ENCODE measurements around the gene RASA3.
"Not testable (repeated sequence)": the region's sequence is repeated elsewhere in the genome, so short reads cannot be mapped to it uniquely, and the experiment has no call there.

Gene RASA3

DNA sequence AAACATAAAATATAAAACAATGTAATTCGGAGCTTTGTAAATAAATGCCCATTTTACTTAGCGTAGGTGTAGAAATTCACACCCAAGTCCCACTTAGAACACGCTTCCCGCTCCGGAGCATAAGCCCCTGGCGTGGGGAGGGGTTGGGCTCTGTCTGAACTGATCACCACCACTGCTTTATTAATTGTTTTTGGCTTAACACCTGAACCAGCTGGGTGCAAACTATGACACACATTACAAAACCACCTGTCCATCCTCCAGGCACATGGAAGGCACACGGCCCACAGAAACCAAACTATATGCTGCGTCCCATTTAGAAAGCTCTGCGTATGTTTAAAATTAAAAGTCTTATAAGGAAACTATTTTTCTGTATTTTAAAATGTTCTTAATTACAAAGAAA, 25.9 kb downstream of the RASA3 start:
- H3K4me3 ChIP-seq (ENCODE audit: low read length) = no peak overlapping the region
- DNase-seq (ENCODE audit: low read depth) = no peak
- TF ChIP-seq, protein P1, sequence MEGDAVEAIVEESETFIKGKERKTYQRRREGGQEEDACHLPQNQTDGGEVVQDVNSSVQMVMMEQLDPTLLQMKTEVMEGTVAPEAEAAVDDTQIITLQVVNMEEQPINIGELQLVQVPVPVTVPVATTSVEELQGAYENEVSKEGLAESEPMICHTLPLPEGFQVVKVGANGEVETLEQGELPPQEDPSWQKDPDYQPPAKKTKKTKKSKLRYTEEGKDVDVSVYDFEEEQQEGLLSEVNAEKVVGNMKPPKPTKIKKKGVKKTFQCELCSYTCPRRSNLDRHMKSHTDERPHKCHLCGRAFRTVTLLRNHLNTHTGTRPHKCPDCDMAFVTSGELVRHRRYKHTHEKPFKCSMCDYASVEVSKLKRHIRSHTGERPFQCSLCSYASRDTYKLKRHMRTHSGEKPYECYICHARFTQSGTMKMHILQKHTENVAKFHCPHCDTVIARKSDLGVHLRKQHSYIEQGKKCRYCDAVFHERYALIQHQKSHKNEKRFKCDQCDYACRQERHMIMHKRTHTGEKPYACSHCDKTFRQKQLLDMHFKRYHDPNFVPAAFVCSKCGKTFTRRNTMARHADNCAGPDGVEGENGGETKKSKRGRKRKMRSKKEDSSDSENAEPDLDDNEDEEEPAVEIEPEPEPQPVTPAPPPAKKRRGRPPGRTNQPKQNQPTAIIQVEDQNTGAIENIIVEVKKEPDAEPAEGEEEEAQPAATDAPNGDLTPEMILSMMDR (IDR thresholded peaks at IDR 0.05; ENCODE audit: insufficient read depth, low read depth, low read length, missing control alignments) = no peak

DNA sequence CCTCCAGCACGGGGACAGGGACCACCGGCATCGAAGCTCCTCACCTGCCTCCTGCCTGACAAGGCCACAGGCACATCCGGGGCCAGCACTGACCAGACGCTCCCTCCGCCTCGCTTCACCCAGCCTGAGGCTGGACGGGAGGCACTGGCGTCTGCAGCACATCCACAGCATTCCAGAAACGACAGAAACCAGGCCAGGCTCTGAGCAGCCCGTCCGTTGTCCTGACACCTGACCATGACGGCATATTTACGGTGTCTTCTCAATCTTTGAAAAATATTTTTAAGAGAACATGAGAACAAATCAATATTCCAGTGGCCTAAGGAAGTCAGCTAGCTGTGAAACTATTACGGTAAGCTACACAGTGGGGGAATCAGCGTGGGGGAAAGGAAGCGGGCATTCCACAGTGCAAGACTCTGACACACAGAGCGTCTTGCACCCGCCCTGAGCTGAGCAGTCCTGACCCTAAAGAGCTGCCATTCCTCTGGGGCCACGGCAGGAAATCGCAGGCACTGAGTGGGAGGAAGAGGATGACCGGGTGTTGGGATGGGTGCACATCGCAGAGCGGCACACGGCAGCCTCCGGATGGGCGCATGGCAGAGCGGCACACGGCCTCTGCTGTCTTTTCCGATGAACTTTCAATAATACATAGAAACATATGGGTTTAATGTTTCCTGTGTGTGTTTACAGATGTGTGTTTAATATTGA, 26.8 kb downstream of the RASA3 start:
- TF ChIP-seq, protein P1 (IDR thresholded peaks at IDR 0.05; ENCODE audit: insufficient read depth, low read depth, low read length, missing control alignments) = no peak
- H3K4me3 ChIP-seq (ENCODE audit: low read length) = no peak overlapping the region
- no peak for DNase-seq (ENCODE audit: low read depth)

GRCh38 chr13:114104655-114105520, 27.5 kb downstream of the RASA3 start:
- no peak for DNase-seq (ENCODE audit: low read depth)
- no peak overlapping the region for H3K4me3 ChIP-seq (ENCODE audit: low read length)

GRCh38 chr13:114103801-114104654, 28.4 kb downstream of the RASA3 start:
- DNase-seq (ENCODE audit: low read depth) = no peak
- TF ChIP-seq, protein P1 (IDR thresholded peaks at IDR 0.05; ENCODE audit: insufficient read depth, low read depth, low read length, missing control alignments) = no peak
- no peak overlapping the region for H3K4me3 ChIP-seq (ENCODE audit: low read length)

More at GRCh38 chr13:114104655-114105520, 27.5 kb downstream of the RASA3 start:
- TF ChIP-seq, protein P1 (IDR thresholded peaks at IDR 0.05; ENCODE audit: insufficient read depth, low read depth, low read length, missing control alignments) = no peak

DNA sequence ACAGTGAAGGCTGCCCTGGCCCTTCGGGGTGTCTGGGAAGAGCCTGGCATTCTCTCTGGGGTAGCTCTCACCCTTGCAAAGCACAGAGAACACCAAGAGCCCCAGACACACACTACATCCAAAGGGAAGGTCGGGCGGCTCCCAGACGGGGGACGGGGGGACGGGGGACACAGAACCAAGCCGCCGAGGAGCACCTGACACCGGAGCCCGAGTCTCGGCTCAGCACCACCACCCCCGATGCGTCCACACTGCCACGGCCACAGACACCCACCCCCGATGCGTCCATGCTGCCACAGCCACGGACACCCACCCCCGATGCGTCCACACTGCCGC, 29.2 kb downstream of the RASA3 start:
- DNase-seq (ENCODE audit: low read depth); H3K4me3 ChIP-seq (ENCODE audit: low read length): not testable (repeated sequence)

DNA sequence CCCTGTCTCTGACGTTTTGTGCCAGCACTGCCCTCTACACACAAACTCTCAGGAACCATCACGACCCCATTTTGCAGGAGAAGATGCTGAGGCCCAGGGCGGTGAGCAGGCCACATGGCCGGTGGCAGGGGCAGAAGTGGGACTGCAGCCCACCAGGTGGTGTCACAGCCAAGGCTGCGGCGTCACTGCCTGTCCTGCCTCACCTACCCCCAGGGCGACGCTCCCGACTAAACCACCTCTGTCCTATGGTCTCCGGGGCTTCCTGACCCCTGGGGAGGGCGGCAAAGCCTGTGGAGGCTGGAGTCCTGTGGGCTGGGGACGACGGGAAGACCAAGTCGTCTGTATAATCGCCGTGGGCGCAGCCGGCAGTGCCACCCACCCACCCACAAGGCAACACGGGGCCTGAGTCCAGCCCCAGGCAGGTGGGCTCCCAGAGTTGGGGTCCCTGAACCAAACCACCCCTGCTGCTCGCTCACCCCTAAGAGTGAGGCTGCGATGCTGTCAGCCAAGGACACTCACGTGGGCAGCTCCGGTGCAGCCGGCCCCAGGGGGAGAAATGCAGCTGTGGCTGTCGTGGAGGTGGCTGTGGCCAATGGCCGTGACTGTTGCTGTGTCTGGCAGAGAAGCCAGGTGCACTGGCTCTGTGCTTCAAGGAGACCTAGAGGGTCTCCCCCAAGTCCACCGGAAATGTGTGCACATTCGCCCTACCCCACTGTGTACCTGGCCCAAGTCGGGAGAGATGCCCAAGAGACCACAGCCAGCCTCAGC, 29.7 kb downstream of the RASA3 start:
- no peak for DNase-seq (ENCODE audit: low read depth)
- no peak overlapping the region for H3K4me3 ChIP-seq (ENCODE audit: low read length)
- TF ChIP-seq, protein P1 (IDR thresholded peaks at IDR 0.05; ENCODE audit: insufficient read depth, low read depth, low read length, missing control alignments) = no peak

Data from epithelial cell of esophagus (primary cell).